ENCODE results near the gene PRB4.

- TF ChIP-seq EGR1 (IDR thresholded peaks at IDR 0.05; ENCODE audit: low read depth) = no peak
- TF ChIP-seq MAX (IDR thresholded peaks at IDR 0.05) = no peak
- TF ChIP-seq SP1 (IDR thresholded peaks at IDR 0.05; ENCODE audit: low read depth) = no peak
- no peak for TF ChIP-seq CTCF (IDR thresholded peaks at IDR 0.05 in 2 of 3, conservative IDR thresholded peaks at IDR 0.05 in 1 of 3; ENCODE audit: borderline replicate concordance in 1 of 3, insufficient read depth in 1 of 3, low read depth in 2 of 3, low read length in 2 of 3)
- TF ChIP-seq REST (IDR thresholded peaks at IDR 0.05; ENCODE audit: low read depth) = no peak
- TF ChIP-seq FOSL1 (IDR thresholded peaks at IDR 0.05; ENCODE audit: low read depth) = no peak
- TF ChIP-seq EZH2phosphoT487 (IDR thresholded peaks at IDR 0.05; ENCODE audit: borderline replicate concordance) = no peak
- TF ChIP-seq YY1 (IDR thresholded peaks at IDR 0.05; ENCODE audit: extremely low read depth, insufficient replicate concordance, low read depth, low read length) = no peak
- TF ChIP-seq RAD21 (IDR thresholded peaks at IDR 0.05; ENCODE audit: low read depth) = no peak
- no peak for TF ChIP-seq POLR2A (IDR thresholded peaks at IDR 0.05; ENCODE audit: borderline replicate concordance, extremely low read depth, insufficient read depth, insufficient read length)
- TF ChIP-seq POLR2AphosphoS5 (IDR thresholded peaks at IDR 0.05; ENCODE audit: low read depth, low read length) = no peak
- no peak for TF ChIP-seq EZH2 (IDR thresholded peaks at IDR 0.05)
- TF ChIP-seq ZBTB33 (IDR thresholded peaks at IDR 0.05; ENCODE audit: extremely low read depth, insufficient replicate concordance, low read length) = no peak
- no peak for TF ChIP-seq TCF7L2 (IDR thresholded peaks at IDR 0.05; ENCODE audit: borderline replicate concordance, extremely low read depth, insufficient read depth, insufficient read length)
Observed at GRCh38 chr12:11273449-11273848, 36.8 kb downstream of the PRB4 start.

Measured in HCT116 (cell line).